ENCODE measurements around the gene FAM83D.

GRCh38 chr20:38997622-38998021, 71.4 kb downstream of the FAM83D start:
- TF ChIP-seq EZH2 (optimal IDR thresholded peaks at IDR 0.05; ENCODE audit: low read depth, low read length) (no peak), CTCF (IDR thresholded peaks at IDR 0.05; ENCODE audit: low read length) (no peak), EZH2phosphoT487 (IDR thresholded peaks at IDR 0.05; ENCODE audit: low read length) (no peak)
